ENCODE results near the gene AK8.

The AK8 gene

DNA sequence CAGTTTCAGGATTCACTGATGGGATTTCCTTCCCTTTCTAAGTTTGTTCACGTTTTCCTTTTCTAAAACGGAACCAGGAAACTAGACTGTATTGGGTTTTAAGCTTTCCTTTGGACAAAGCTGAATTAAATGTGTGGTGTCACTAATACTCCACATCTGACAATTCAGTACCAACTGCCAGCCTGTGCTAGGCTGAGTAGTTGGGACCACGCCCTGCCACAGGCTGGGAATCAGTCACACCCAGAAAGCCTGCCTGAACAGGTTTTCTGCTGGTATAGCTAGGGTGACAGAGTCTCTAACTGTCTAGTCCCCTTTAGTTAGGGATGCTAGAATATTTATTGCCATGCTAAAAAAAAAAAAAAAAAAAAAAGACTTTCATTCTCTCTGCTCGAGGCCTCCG is 16.3 kb upstream of the AK8 start:
- Histone ChIP-seq H3K4ac (ENCODE audit: low read length) (no peak overlapping the region), H4K8ac (ENCODE audit: low read depth, low read length) (no peak overlapping the region), H2AFZ (ENCODE audit: low read length) (no peak overlapping the region), H3K36me3 (replicated peaks in 1 of 2; ENCODE audit: control insufficient read depth in 2 of 2, insufficient read depth in 2 of 2, low read length in 2 of 2) (peaks cover 26 to 85% of the 10 kb centered on the region in 2 donors), H3K79me1 (ENCODE audit: low read depth, low read length) (no peaks in the 10 kb centered on the region), H2AK5ac (ENCODE audit: low read depth, low read length) (no peak overlapping the region), H3K23ac (ENCODE audit: low read depth, low read length, poor library complexity) (no peak overlapping the region), H3K4me2 (ENCODE audit: insufficient read depth, low read length, poor library complexity, severe bottlenecking) (no peak overlapping the region), H3K18ac (ENCODE audit: low read length) (no peak overlapping the region), H2BK15ac (ENCODE audit: low read length) (no peak overlapping the region), H4K91ac (ENCODE audit: low read depth, low read length, poor library complexity) (no peak overlapping the region), H3K4me3 (ENCODE audit: low read length in 2 of 2) (no peak overlapping the region), H2BK12ac (ENCODE audit: low read length) (no peak overlapping the region), H2BK120ac (ENCODE audit: low read depth, low read length) (no peak overlapping the region), H3K9me3 (replicated peaks in 1 of 2; ENCODE audit: control insufficient read depth in 2 of 2, insufficient read depth in 1 of 2, low read depth in 1 of 2, low read length in 2 of 2) (no peaks in the 10 kb centered on the region), H3K4me1 (ENCODE audit: control insufficient read depth in 2 of 2, insufficient read depth in 1 of 2, low read depth in 1 of 2, low read length in 2 of 2) (no peaks in the 10 kb centered on the region), H3K14ac (ENCODE audit: low read length) (no peak overlapping the region), H3K27ac (replicated peaks; ENCODE audit: low read length) (no peak overlapping the region), H3K27me3 (ENCODE audit: control insufficient read depth in 3 of 3, insufficient read depth in 3 of 3, low read depth in 1 of 3, low read length in 3 of 3) (no peaks in the 10 kb centered on the region), H3K9ac (ENCODE audit: low read depth, low read length, poor library complexity) (no peak overlapping the region), H2BK5ac (ENCODE audit: low read length) (no peak overlapping the region)
- WGBS, 2 donors (ENCODE audit: extremely low coverage in 2 of 2, insufficient read length in 2 of 2, insufficient replicate concordance in 1 of 2): no CpG with 5 or more reads among the region's 5 CpGs
- DNase-seq (ENCODE audit: low spot score): no peak

DNA sequence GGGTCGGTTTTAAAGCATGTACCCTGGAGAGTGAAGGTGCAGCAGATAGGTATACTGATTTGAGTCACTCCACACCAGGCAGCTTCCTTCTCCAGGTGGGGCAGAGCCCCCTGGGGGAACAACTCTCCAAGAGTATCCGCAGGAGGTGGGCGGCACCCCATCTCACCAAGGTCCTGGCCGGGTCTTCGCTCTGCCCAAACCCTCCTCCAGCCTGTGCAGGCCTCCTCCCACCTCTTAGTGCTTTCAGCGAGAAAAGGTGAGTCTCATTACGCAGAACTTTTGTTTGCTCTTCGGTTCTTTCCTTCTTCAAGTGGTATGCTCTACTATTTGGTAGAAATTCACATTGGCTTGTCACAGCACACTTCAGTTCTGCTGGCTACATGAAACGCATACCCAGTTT is 14.3 kb upstream of the AK8 start:
- no CpG with 5 or more reads among the region's 9 CpGs for WGBS, 2 donors (ENCODE audit: extremely low coverage in 2 of 2, insufficient read length in 2 of 2, insufficient replicate concordance in 1 of 2)
- H3K79me1 ChIP-seq (ENCODE audit: low read depth, low read length): no peaks in the 10 kb centered on the region
- H3K36me3 ChIP-seq (replicated peaks in 1 of 2; ENCODE audit: control insufficient read depth in 2 of 2, insufficient read depth in 2 of 2, low read length in 2 of 2): peaks cover 18 to 70% of the 10 kb centered on the region in 2 donors
- no peak overlapping the region for H2AFZ ChIP-seq (ENCODE audit: low read length)
- H3K27me3 ChIP-seq (ENCODE audit: control insufficient read depth in 3 of 3, insufficient read depth in 3 of 3, low read depth in 1 of 3, low read length in 3 of 3): no peaks in the 10 kb centered on the region
- H4K91ac ChIP-seq (ENCODE audit: low read depth, low read length, poor library complexity): no peak overlapping the region
- H3K9me3 ChIP-seq (replicated peaks in 1 of 2; ENCODE audit: control insufficient read depth in 2 of 2, insufficient read depth in 1 of 2, low read depth in 1 of 2, low read length in 2 of 2): no peaks in the 10 kb centered on the region
- no peak overlapping the region for H4K8ac ChIP-seq (ENCODE audit: low read depth, low read length)
- no peaks in the 10 kb centered on the region for H3K4me1 ChIP-seq (ENCODE audit: control insufficient read depth in 2 of 2, insufficient read depth in 1 of 2, low read depth in 1 of 2, low read length in 2 of 2)
- H3K9ac ChIP-seq (ENCODE audit: low read depth, low read length, poor library complexity): no peak overlapping the region
- H2AK5ac ChIP-seq (ENCODE audit: low read depth, low read length): no peak overlapping the region
- no peak overlapping the region for H3K23ac ChIP-seq (ENCODE audit: low read depth, low read length, poor library complexity)
- H3K4ac ChIP-seq (ENCODE audit: low read length): no peak overlapping the region
- H3K27ac ChIP-seq (replicated peaks; ENCODE audit: low read length): no peak overlapping the region
- no peak overlapping the region for H2BK5ac ChIP-seq (ENCODE audit: low read length)
- H3K4me2 ChIP-seq (ENCODE audit: insufficient read depth, low read length, poor library complexity, severe bottlenecking): no peak overlapping the region
- no peak overlapping the region for H2BK15ac ChIP-seq (ENCODE audit: low read length)
- H3K18ac ChIP-seq (ENCODE audit: low read length): no peak overlapping the region
- H3K14ac ChIP-seq (ENCODE audit: low read length): no peak overlapping the region
- no peak overlapping the region for H2BK12ac ChIP-seq (ENCODE audit: low read length)
- H3K4me3 ChIP-seq (ENCODE audit: low read length in 2 of 2): no peak overlapping the region
- no peak for DNase-seq (ENCODE audit: low spot score)
- no peak overlapping the region for H2BK120ac ChIP-seq (ENCODE audit: low read depth, low read length)

DNA sequence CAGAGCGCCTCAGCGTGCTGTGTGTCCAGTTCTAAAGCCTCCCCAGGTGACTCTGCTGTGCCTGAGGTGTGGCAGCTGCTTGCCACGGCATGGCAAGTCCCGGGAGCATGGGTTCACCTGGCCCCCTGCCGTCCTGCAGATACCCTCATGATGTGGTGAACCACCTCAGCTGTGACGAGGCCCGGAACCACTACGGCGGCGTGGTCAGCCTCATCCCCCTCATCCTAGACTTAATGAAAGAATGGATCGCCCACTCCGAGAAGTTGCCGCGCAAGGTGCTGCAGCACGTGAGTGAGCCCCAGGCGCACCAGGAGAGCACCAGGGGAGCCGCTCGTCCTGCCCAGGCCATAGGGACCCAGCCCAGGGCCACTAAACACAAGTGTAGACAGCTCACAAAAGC is 10.1 kb upstream of the AK8 start:
- H3K27ac ChIP-seq (replicated peaks; ENCODE audit: low read length): no peak overlapping the region
- no peak overlapping the region for H2BK120ac ChIP-seq (ENCODE audit: low read depth, low read length)
- H2BK12ac ChIP-seq (ENCODE audit: low read length): peak overlapping the region; percentile 63
- H3K27me3 ChIP-seq (ENCODE audit: control insufficient read depth in 3 of 3, insufficient read depth in 3 of 3, low read depth in 1 of 3, low read length in 3 of 3): no peaks in the 10 kb centered on the region
- H2AFZ ChIP-seq (ENCODE audit: low read length): no peak overlapping the region
- no peak overlapping the region for H4K91ac ChIP-seq (ENCODE audit: low read depth, low read length, poor library complexity)
- H3K9ac ChIP-seq (ENCODE audit: low read depth, low read length, poor library complexity): no peak overlapping the region
- H2BK5ac ChIP-seq (ENCODE audit: low read length): peak overlapping the region; percentile 2
- no peak overlapping the region for H3K4me2 ChIP-seq (ENCODE audit: insufficient read depth, low read length, poor library complexity, severe bottlenecking)
- H3K23ac ChIP-seq (ENCODE audit: low read depth, low read length, poor library complexity): peak overlapping the region; percentile 49
- no peak overlapping the region for H2AK5ac ChIP-seq (ENCODE audit: low read depth, low read length)
- WGBS, 2 donors (ENCODE audit: extremely low coverage in 2 of 2, insufficient read length in 2 of 2, insufficient replicate concordance in 1 of 2): no CpG with 5 or more reads among the region's 18 CpGs
- peak overlapping the region; percentile 19 for H3K18ac ChIP-seq (ENCODE audit: low read length)
- peaks cover 0 to 2% of the 10 kb centered on the region in 2 donors for H3K4me1 ChIP-seq (ENCODE audit: control insufficient read depth in 2 of 2, insufficient read depth in 1 of 2, low read depth in 1 of 2, low read length in 2 of 2)
- H2BK15ac ChIP-seq (ENCODE audit: low read length): no peak overlapping the region
- H3K79me1 ChIP-seq (ENCODE audit: low read depth, low read length): no peaks in the 10 kb centered on the region
- no peaks in the 10 kb centered on the region for H3K9me3 ChIP-seq (replicated peaks in 1 of 2; ENCODE audit: control insufficient read depth in 2 of 2, insufficient read depth in 1 of 2, low read depth in 1 of 2, low read length in 2 of 2)
- H4K8ac ChIP-seq (ENCODE audit: low read depth, low read length): no peak overlapping the region
- no peak overlapping the region for H3K4ac ChIP-seq (ENCODE audit: low read length)
- H3K14ac ChIP-seq (ENCODE audit: low read length): no peak overlapping the region
- H3K36me3 ChIP-seq (replicated peaks in 1 of 2; ENCODE audit: control insufficient read depth in 2 of 2, insufficient read depth in 2 of 2, low read length in 2 of 2): peaks cover 0 to 29% of the 10 kb centered on the region in 2 donors
- no peak for DNase-seq (ENCODE audit: low spot score)
- no peak overlapping the region for H3K4me3 ChIP-seq (ENCODE audit: low read length in 2 of 2)

DNA sequence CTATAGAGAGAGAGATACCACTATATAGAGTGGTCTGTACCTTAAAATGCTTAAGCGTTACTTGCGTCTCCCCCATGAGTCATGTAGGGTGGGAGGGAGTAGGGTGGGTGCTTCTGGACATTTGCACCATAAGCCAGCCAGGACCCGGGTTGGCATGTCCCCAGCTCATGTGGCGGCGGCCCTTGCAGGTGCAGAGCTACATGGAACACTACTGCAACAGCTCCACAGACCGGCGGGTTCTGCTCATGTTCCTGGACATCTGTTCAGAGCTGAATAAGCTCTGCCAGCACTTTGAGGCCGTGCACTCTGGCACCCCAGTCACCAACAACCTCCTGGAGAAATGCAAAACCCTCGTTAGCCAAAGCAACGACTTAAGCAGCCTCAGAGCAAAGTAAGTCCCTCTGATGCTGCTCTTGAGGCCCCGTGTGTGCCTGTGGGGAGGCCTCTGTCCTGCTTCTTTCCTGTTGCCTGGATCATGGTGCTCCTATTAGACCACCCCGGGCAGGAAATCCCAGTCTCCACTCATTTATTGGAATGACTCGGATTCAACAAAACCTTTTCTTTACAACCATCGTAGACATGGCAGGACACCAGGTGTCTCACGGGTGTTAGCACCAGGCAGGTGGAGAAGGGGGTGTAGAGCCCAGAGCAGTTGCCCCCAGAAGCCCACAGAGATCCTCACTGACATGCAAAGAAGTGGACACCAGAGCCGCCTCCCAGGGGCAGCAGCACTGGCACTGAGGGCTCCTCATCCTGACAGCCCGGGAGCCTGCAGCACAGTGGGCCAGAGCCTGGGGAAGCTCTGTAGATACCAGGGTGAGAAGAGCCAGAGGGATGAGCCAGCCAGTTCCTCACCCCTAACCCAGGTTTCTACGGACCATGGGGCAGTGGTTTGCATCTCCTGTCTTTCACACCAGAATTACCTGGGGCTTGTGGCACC is 9.4 kb upstream of the AK8 start:
- Histone ChIP-seq H3K23ac (ENCODE audit: low read depth, low read length, poor library complexity) (peak overlapping the region; percentile 49), H2BK120ac (ENCODE audit: low read depth, low read length) (no peak overlapping the region), H4K8ac (ENCODE audit: low read depth, low read length) (no peak overlapping the region), H2BK15ac (ENCODE audit: low read length) (no peak overlapping the region), H2AK5ac (ENCODE audit: low read depth, low read length) (peak overlapping the region; percentile 10), H2AFZ (ENCODE audit: low read length) (no peak overlapping the region), H3K79me1 (ENCODE audit: low read depth, low read length) (no peaks in the 10 kb centered on the region), H3K9me3 (replicated peaks in 1 of 2; ENCODE audit: control insufficient read depth in 2 of 2, insufficient read depth in 1 of 2, low read depth in 1 of 2, low read length in 2 of 2) (no peaks in the 10 kb centered on the region), H3K27ac (replicated peaks; ENCODE audit: low read length) (no peak overlapping the region), H4K91ac (ENCODE audit: low read depth, low read length, poor library complexity) (no peak overlapping the region), H3K36me3 (replicated peaks in 1 of 2; ENCODE audit: control insufficient read depth in 2 of 2, insufficient read depth in 2 of 2, low read length in 2 of 2) (peaks cover 0 to 22% of the 10 kb centered on the region in 2 donors), H2BK12ac (ENCODE audit: low read length) (peak overlapping the region; percentile 63), H3K4me1 (ENCODE audit: control insufficient read depth in 2 of 2, insufficient read depth in 1 of 2, low read depth in 1 of 2, low read length in 2 of 2) (peaks cover 1 to 6% of the 10 kb centered on the region in 2 donors), H3K9ac (ENCODE audit: low read depth, low read length, poor library complexity) (no peak overlapping the region), H2BK5ac (ENCODE audit: low read length) (peak overlapping the region; percentile 2), H3K4me2 (ENCODE audit: insufficient read depth, low read length, poor library complexity, severe bottlenecking) (no peak overlapping the region), H3K4me3 (ENCODE audit: low read length in 2 of 2) (no peak overlapping the region), H3K14ac (ENCODE audit: low read length) (no peak overlapping the region), H3K18ac (ENCODE audit: low read length) (no peak overlapping the region), H3K27me3 (ENCODE audit: control insufficient read depth in 3 of 3, insufficient read depth in 3 of 3, low read depth in 1 of 3, low read length in 3 of 3) (no peaks in the 10 kb centered on the region), H3K4ac (ENCODE audit: low read length) (no peak overlapping the region)
- DNase-seq (ENCODE audit: low spot score): no peak
- no CpG with 5 or more reads among the region's 18 CpGs for WGBS, 2 donors (ENCODE audit: extremely low coverage in 2 of 2, insufficient read length in 2 of 2, insufficient replicate concordance in 1 of 2)

All from neuronal stem cell (in vitro differentiated cells).